KOPT-K1 (cell line): ENCODE data around the gene OS9.

Experiments used
- H3K27ac ChIP-seq: fragments of 200-600 bp; sonication (generic); 2 replicates; pipeline ENCODE4 v1.5.1; 2016; ENCODE audit warnings: antibody characterized with exemption, mild to moderate bottlenecking, low read depth, low read length; ENCODE audit not compliant: poor library complexity, severe bottlenecking
- H3K36me3 ChIP-seq: fragments of 200-600 bp; sonication (generic); 2 replicates; pipeline ENCODE4 v1.5.1; 2017; ENCODE audit warnings: antibody characterized with exemption, mild to moderate bottlenecking, low read length, moderate library complexity; ENCODE audit not compliant: insufficient read depth
- H3K9me3 ChIP-seq: fragments of 200-600 bp; sonication (generic); 2 replicates; pipeline ENCODE4 v1.5.1; 2017; ENCODE audit warnings: antibody characterized with exemption, low read length, mild to moderate bottlenecking; ENCODE audit not compliant: insufficient read depth, poor library complexity, severe bottlenecking

Gene OS9

DNA sequence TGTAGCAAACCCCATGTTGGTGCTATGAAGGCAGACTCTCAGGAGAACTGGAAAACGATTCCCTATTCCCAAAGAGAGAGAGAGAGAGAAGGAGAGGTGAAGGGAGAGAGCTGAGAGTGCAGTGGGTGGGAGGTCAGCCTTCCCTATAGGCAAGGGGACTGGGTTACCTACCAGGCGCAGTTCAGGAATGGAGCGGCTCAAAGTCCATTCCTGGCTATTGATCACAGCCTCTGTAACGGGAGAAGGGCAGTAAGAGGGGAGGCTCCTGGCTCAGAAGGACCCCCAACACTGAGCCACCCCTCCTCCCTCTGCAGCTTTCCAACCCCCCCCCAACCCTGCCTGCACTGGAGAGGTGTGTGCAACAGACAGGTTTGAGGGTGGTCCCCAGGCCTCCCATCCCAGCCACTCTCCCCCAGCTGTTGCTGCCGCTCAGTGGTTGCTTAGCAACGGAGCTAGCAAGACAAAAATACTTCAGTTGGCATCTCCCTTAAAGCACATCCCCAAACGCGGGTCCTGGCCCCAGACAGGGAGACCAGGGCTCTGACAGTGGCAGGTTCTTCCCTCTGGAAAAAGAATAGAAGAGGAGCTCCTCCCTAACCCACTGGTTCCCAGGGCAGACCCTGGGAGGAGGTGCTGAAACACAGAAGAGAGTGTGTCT, 41.4 kb downstream of the OS9 start:
- H3K36me3 ChIP-seq: peaks cover 85% of the 10 kb centered on the region
- H3K27ac ChIP-seq: no peak overlapping the region

GRCh38 chr12:57735952-57736740, 42.2 kb downstream of the OS9 start:
- Histone ChIP-seq H3K27ac (no peak overlapping the region), H3K9me3 (no peaks in the 10 kb centered on the region), H3K36me3 (peaks cover 76% of the 10 kb centered on the region)

More for the DNA sequence above, 41.4 kb downstream of the OS9 start:
- no peaks in the 10 kb centered on the region for H3K9me3 ChIP-seq

DNA sequence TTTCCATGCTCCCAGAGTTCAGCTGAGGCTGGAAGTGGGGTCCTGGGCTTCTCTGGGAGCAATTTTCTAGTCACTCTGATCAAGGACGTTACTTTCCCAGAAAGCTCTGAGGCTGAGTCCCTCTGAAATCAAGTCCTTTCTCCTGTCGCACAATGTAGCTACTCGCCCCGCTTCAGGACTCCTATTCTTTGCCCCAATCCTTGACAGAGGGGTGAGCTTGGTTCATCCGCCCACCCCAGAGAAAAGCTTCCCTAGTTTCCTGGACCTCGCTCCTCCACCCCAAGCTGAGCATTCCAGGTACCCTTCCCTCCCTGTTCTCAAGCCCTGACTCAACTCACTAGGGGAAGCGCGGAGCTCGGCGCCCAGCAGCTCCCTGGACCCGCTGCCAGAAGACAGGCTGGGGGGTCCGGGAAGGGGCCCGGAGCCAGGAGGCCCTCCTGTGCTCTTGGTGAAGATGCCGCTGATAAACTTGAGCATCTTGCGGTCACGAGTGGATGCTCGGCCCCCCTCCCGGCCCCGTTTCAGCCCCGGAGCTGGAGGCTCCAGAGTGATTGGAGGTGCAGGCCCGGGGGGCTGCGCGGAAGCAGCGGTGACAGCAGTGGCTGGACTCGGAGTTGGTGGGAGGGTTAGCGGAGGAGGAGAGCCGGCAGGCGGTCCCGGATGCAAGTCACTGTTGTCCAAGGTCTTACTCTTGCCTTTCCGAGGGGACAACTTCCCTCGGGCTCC, 43.0 kb downstream of the OS9 start:
- Histone ChIP-seq H3K27ac (no peak overlapping the region), H3K36me3 (peaks cover 69% of the 10 kb centered on the region)

DNA sequence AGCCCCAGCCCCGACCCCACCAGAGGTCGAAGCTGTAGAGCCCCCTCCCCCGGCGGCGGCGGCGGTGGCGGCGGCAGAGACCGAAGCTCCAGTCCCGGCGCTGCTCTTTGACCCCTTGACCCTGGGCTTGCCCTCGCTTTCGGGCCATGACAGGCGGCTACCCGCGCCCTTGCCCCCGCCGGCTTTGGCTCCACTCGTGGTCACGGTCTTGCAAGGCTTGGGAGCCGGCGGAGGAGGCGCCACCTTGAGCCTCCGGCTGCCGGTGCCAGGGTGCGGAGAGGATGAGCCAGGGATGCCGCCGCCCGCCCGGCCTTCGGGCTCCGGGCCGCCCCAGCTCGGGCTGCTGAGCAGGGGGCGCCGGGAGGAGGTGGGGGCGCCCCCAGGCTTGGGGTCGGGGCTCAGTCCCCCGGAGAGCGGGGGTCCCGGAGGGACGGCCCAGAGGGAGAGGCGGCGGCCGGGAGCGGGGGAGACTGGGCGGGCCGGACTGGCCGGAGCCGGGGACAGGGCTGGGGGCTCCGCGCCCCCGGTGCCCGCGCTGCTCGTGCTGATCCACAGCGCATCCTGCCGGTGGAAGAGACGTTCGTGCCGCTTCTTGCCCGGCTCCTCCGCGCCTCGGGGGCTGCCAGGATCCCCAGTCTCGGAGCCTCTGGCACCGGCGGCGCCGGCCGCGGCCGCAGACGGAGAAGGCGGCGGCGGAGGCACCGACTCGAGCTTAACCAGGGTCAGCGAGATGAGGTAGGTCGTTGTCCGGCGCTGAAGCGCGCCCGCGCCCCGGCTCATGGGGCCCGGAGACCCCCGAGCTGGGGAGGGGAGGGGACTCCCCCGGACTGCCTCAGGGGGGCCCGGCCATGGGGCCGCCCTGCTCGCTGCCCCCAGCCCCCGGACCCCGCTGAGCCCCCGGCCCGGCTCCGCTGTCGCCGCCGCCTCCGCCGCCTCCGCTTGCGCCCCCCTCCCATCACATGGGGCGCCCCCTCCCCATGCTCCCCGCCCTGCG, 43.8 kb downstream of the OS9 start:
- Histone ChIP-seq H3K27ac (no peak overlapping the region), H3K36me3 (peaks cover 60% of the 10 kb centered on the region), H3K9me3 (no peaks in the 10 kb centered on the region)

More for the DNA sequence above, 43.0 kb downstream of the OS9 start:
- no peaks in the 10 kb centered on the region for H3K9me3 ChIP-seq

GRCh38 chr12:57738661-57739237, 44.8 kb downstream of the OS9 start, which contains the start of gene AGAP2:
Gene AGAP2, minus strand, starts transcription at chr12:57738742. Its CDS starts 496 bp downstream, at chr12:57738246.
- H3K27ac ChIP-seq: peak within 1 kb of the TSS; percentile 80
- no peaks in the 10 kb centered on the region for H3K9me3 ChIP-seq
- H3K36me3 ChIP-seq: peaks cover 50% of the 10 kb centered on the region

GRCh38 chr12:57739387-57739786, 45.5 kb downstream of the OS9 start:
- peaks cover 44% of the 10 kb centered on the region for H3K36me3 ChIP-seq
- H3K9me3 ChIP-seq: no peaks in the 10 kb centered on the region
- peak overlapping the region; percentile 80 for H3K27ac ChIP-seq

- H3K36me3 ChIP-seq: peaks cover 38% of the 10 kb centered on the region
- no peaks in the 10 kb centered on the region for H3K9me3 ChIP-seq
- peak overlapping the region; percentile 80 for H3K27ac ChIP-seq
Measured at GRCh38 chr12:57739914-57740538, 46.1 kb downstream of the OS9 start.

- H3K27ac ChIP-seq: peak overlapping the region; percentile 80
- peaks cover 34% of the 10 kb centered on the region for H3K36me3 ChIP-seq
- no peaks in the 10 kb centered on the region for H3K9me3 ChIP-seq
Measured at GRCh38 chr12:57740656-57741412, 46.9 kb downstream of the OS9 start.

- Histone ChIP-seq H3K36me3 (peaks cover 35% of the 10 kb centered on the region), H3K27ac (peak overlapping the region; percentile 80), H3K9me3 (no peaks in the 10 kb centered on the region)
Measured at GRCh38 chr12:57741413-57741789, 47.5 kb downstream of the OS9 start.

GRCh38 chr12:57741844-57742738, 48.2 kb downstream of the OS9 start:
- H3K9me3 ChIP-seq: no peaks in the 10 kb centered on the region
- H3K27ac ChIP-seq: peak overlapping the region; percentile 80
- peaks cover 35% of the 10 kb centered on the region for H3K36me3 ChIP-seq

GRCh38 chr12:57743769-57744168, 49.8 kb downstream of the OS9 start:
- Histone ChIP-seq H3K9me3 (no peaks in the 10 kb centered on the region), H3K36me3 (peaks cover 47% of the 10 kb centered on the region), H3K27ac (no peak overlapping the region)

- H3K9me3 ChIP-seq: no peaks in the 10 kb centered on the region
- peaks cover 47% of the 10 kb centered on the region for H3K36me3 ChIP-seq
- H3K27ac ChIP-seq: peak overlapping the region; percentile 78
Measured at GRCh38 chr12:57744194-57744776, 50.4 kb downstream of the OS9 start.
